ENCODE data around the gene CAMKK1. TPM values are rescaled to one million over a fixed set of nuclear protein-coding genes. Genes with fewer than 3 reads are reported as not detected.

The CAMKK1 gene
- total RNA-seq, 2 donors from 2014 or later: 9.2 to 9.3 TPM

DNA sequence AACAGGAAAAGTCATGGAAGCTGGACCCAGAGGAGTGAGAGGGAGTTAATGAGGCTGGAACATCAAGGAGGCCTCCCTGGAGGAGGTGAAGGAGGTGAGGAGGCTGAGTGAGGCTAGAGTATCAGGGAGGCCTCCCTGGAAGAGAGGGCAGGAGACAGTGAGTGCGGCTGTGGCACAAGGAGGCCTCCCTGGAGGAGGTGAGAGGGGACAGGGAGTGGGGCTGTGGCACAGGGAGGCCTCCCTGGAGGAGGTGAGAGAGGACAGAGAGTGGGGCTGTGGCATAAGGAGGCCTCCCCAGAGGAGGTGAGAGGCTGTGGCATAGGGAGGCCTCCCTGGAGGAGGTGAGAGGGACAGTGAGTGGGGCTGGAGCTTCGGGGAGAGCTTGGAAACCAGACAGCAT lies 5.5 kb downstream of the CAMKK1 start:
- H3K4me3 ChIP-seq: no peak overlapping the region
- no peaks in the 10 kb centered on the region for H3K9me3 ChIP-seq
- DNase-seq (no peak), ATAC-seq (no peak)
- WGBS, 2 donors: 76 to 81% methylated on average over 2 of the region's 2 CpGs
- no peaks in the 10 kb centered on the region for H3K36me3 ChIP-seq (replicated peaks in 1 of 2; ENCODE audit: insufficient read depth in 1 of 2, low read depth in 2 of 2)
- peak overlapping the region in 2 of 4 donors; percentile 53 to 60 for H3K27ac ChIP-seq
- intact Hi-C loops (cut with DNase I): no loop called here
- peaks cover 36% of the 10 kb centered on the region for H3K4me1 ChIP-seq
- H3K27me3 ChIP-seq: no peaks in the 10 kb centered on the region
- no peak for TF ChIP-seq CTCF (IDR thresholded peaks at IDR 0.05)
- TF ChIP-seq POLR2A (IDR thresholded peaks at IDR 0.05): no peak

- intact Hi-C loops (cut with DNase I): no loop called here
- no peaks in the 10 kb centered on the region for H3K9me3 ChIP-seq
- no peaks in the 10 kb centered on the region for H3K27me3 ChIP-seq
- DNase-seq (peak in 1 of 4 donors; percentile 64), ATAC-seq (no peak)
- TF ChIP-seq CTCF (IDR thresholded peaks at IDR 0.05) (no peak), POLR2A (IDR thresholded peaks at IDR 0.05) (peak in 1 of 3 donors; percentile 25)
- H3K4me3 ChIP-seq: no peak overlapping the region
- 56 to 84% methylated on average over 10 of the region's 10 CpGs for WGBS, 2 donors
- peak overlapping the region in 2 of 4 donors; percentile 53 to 60 for H3K27ac ChIP-seq
- H3K4me1 ChIP-seq: peaks cover 30% of the 10 kb centered on the region
- no peaks in the 10 kb centered on the region for H3K36me3 ChIP-seq (replicated peaks in 1 of 2; ENCODE audit: insufficient read depth in 1 of 2, low read depth in 2 of 2)
Observed at GRCh38 chr17:3886776-3887175, 6.1 kb downstream of the CAMKK1 start.

DNA sequence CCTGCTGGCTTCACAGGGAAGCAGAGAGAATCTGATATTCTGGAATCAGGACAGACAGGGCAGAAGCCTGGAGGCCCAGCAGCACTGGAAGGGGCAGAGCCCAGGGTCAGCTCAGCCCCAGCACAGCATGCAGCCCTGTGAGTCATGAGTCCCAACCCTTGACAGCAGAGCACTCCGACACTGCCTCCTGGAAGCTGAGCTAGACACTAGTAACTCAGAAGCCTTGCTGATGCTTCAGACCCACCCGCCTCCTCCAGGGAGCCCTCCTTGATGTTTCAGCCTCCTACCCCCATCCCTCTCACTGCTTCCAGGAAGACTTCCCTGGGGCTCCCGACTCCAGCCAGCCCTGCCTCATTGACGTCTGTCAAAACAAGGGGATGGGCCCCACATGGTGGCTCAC lies 6.9 kb downstream of the CAMKK1 start:
- H3K4me1 ChIP-seq: peaks cover 23% of the 10 kb centered on the region
- WGBS, 2 donors: 73 to 77% methylated on average over 2 to 4 of the region's 4 CpGs
- no peak overlapping the region for H3K27ac ChIP-seq

DNA sequence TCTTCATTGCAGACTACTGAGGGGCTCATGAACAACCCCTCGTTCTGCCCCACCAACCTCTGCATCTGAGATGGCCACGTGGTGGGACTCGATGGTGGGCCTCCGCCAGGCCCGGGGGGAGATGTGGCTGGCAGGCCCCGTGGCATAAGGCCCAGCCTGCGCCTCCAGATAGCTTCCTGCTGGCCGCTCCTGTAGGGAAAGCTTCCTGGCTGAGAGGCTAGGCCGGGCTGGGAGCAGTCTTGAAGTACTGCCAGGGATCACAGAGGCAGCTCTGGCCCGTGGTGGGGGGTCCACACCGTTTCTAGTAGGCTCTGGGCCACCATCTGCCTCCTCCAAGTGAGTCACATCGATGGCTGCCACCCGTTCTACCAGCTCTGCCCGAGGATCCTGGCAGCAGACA lies 7.6 kb downstream of the CAMKK1 start:
- Histone ChIP-seq H3K27me3 (no peaks in the 10 kb centered on the region), H3K4me3 (no peak overlapping the region), H3K36me3 (replicated peaks in 1 of 2; ENCODE audit: insufficient read depth in 1 of 2, low read depth in 2 of 2) (no peaks in the 10 kb centered on the region), H3K9me3 (no peaks in the 10 kb centered on the region), H3K4me1 (peaks cover 16% of the 10 kb centered on the region), H3K27ac (no peak overlapping the region)
- no peak for DNase-seq
- 80 to 96% methylated on average over 7 to 14 of the region's 14 CpGs for WGBS, 2 donors
- TF ChIP-seq POLR2A (IDR thresholded peaks at IDR 0.05) (no peak), CTCF (IDR thresholded peaks at IDR 0.05) (no peak)
- intact Hi-C loops (cut with DNase I): no loop called here
- ATAC-seq: no peak

More for the DNA sequence above, 6.9 kb downstream of the CAMKK1 start:
- no peaks in the 10 kb centered on the region for H3K27me3 ChIP-seq
- DNase-seq: no peak
- intact Hi-C loops (cut with DNase I): no loop called here
- no peak for ATAC-seq
- TF ChIP-seq CTCF (IDR thresholded peaks at IDR 0.05) (no peak), POLR2A (IDR thresholded peaks at IDR 0.05) (no peak)
- no peaks in the 10 kb centered on the region for H3K9me3 ChIP-seq
- no peaks in the 10 kb centered on the region for H3K36me3 ChIP-seq (replicated peaks in 1 of 2; ENCODE audit: insufficient read depth in 1 of 2, low read depth in 2 of 2)
- no peak overlapping the region for H3K4me3 ChIP-seq

DNA sequence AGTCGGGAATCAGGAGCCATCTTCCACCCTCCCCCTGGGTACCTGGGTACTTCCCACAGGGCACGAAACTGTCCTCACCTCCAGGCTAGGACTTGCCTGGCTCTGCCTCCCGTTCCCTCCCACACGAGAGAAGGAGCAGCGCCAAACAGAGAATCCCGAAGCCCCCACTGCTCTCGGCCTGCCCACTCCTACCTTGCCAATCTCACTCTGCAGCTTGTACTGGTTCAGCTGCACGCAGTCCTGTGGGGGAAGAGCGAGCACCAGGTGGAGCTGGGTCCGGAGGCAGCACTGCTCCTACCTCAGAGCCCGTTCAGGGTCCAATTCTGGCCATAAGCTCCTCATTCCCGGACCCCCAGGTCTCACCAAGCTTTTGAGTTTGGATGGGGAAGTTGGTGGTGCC lies 8.7 kb downstream of the CAMKK1 start:
- H3K27me3 ChIP-seq: no peaks in the 10 kb centered on the region
- DNase-seq: no peak
- intact Hi-C loops (cut with DNase I): no loop called here
- H3K36me3 ChIP-seq (replicated peaks in 1 of 2; ENCODE audit: insufficient read depth in 1 of 2, low read depth in 2 of 2): no peaks in the 10 kb centered on the region
- TF ChIP-seq CTCF (IDR thresholded peaks at IDR 0.05) (no peak), POLR2A (IDR thresholded peaks at IDR 0.05) (no peak)
- no peak for ATAC-seq
- no peak overlapping the region for H3K4me3 ChIP-seq
- 90 to 96% methylated on average over 7 to 10 of the region's 12 CpGs for WGBS, 2 donors
- H3K4me1 ChIP-seq: peaks cover 8% of the 10 kb centered on the region
- no peak overlapping the region for H3K27ac ChIP-seq
- no peaks in the 10 kb centered on the region for H3K9me3 ChIP-seq
